HFF-Myc (cell line): ENCODE data around the gene TENT4B.
A peak's percentile ranks its signal among the peaks of the same experiment; 100 is the strongest.

Experiments
- DNase-seq: peaks from one replicate; pipeline ENCODE4 v3.0.0-alpha.2; 2011; ENCODE audit warnings: low read depth; ENCODE audit errors: extremely low read depth
- H3K4me3 ChIP-seq: replicated peaks from 2 replicates; pipeline ENCODE4 v1.5.1; 2011; ENCODE audit warnings: low read depth, mild to moderate bottlenecking, control low read depth, low read length
- CTCF ChIP-seq: IDR thresholded peaks from 2 replicates; pipeline ENCODE4 v1.5.1; 2012; ENCODE audit warnings: mild to moderate bottlenecking, low read depth, low read length, control low read depth; ENCODE audit errors: missing control alignments

TENT4B gene

GRCh38 chr16:50152807-50153595, at the start of gene TENT4B:
TENT4B (plus strand) TSS chr16:50153306; CDS start chr16:50153622, 316 bp downstream.
- TF ChIP-seq CTCF: no peak
- peak within 1 kb of the TSS; percentile 92 for H3K4me3 ChIP-seq
- DNase-seq: peak; percentile 48

GRCh38 chr16:50103764-50104163, 49.3 kb upstream of the TENT4B start:
- no peak overlapping the region for H3K4me3 ChIP-seq
- no peak for TF ChIP-seq CTCF
- DNase-seq: no peak

GRCh38 chr16:50114357-50115129, 38.6 kb upstream of the TENT4B start:
- no peak overlapping the region for H3K4me3 ChIP-seq
- DNase-seq: no peak
- TF ChIP-seq CTCF: no peak

GRCh38 chr16:50120711-50121110, 32.4 kb upstream of the TENT4B start:
- H3K4me3 ChIP-seq: no peak overlapping the region
- no peak for TF ChIP-seq CTCF

GRCh38 chr16:50121278-50121677, 31.8 kb upstream of the TENT4B start:
- DNase-seq: no peak
- no peak for TF ChIP-seq CTCF
- no peak overlapping the region for H3K4me3 ChIP-seq

More at GRCh38 chr16:50120711-50121110, 32.4 kb upstream of the TENT4B start:
- DNase-seq: no peak

GRCh38 chr16:50121721-50122445, 31.2 kb upstream of the TENT4B start:
- DNase-seq: no peak
- TF ChIP-seq CTCF: no peak
- no peak overlapping the region for H3K4me3 ChIP-seq
